H1 (cell line): ENCODE data around the gene WHAMM. TPM values are rescaled to one million over a fixed set of nuclear protein-coding genes. Genes with fewer than 3 reads are reported as not detected.

ENCODE experiments used
- NRF1 ChIP-seq: IDR thresholded peaks from 2 replicates; pipeline ENCODE4 v1.6.1; 2011; ENCODE audit warnings: mild to moderate bottlenecking, low read depth, low read length, improper control_type of control experiment
- RAD21 ChIP-seq, 2 experiments: IDR thresholded peaks in 1 of 2; conservative IDR thresholded peaks in 1 of 2; 2 replicates each; pipeline ENCODE4 v1.6.1; 2011; ENCODE audit warnings: low read depth in 2 of 2, low read length in 2 of 2, improper control_type of control experiment in 1 of 2, inconsistent platforms in 1 of 2, mild to moderate bottlenecking in 1 of 2, moderate library complexity in 1 of 2
- polyA plus RNA-seq, 7 experiments: library from polyadenylated mRNA; depleted of rRNA in 3 of 7; stranded (reverse) in 5 of 7; unstranded in 2 of 7; fragments of >200 nt in 5 of 7; fragments of 200-250 nt in 2 of 7; gene quantifications; 1 replicate in 5 of 7; 2 replicates in 1 of 7; 4 replicates in 1 of 7; pipeline versions ENCODE4 v1.2.1 to v1.2.3, GENCODE V29; 2011 to 2013; ENCODE audit warnings: missing spikeins in 2 of 7, mixed read lengths in 2 of 7
- total RNA-seq: library from RNA; stranded (reverse); fragmentation: NEBNext Ultra II Directional; extraction: Animal tissue kit (Norgen Biotek cat#: 25700); gene quantifications from 2 replicates; pipeline ENCODE4 v1.2.1, GENCODE V29; 2021

WHAMM gene
- total and polyA plus RNA-seq, 2 of the 8 experiments (the other 6 are each of a cell fraction or from before 2014, with no cell fraction given), result 1.1 to 3.3 TPM

GRCh38 chr15:82810061-82810889, 847 bp downstream of the WHAMM start (continued):
- no peak for TF ChIP-seq RAD21 (IDR thresholded peaks at IDR 0.05 in 1 of 2, conservative IDR thresholded peaks at IDR 0.05 in 1 of 2; ENCODE audit: low read depth in 2 of 2, low read length in 2 of 2)
- TF ChIP-seq NRF1, result no peak
